HG02610 (cell line): Measurements from ENCODE around the gene XDH.

ENCODE experiments used
- ATAC-seq: cut with Tn5 transposase; IDR thresholded peaks from one replicate; pipeline ENCODE4 v1.9.1; 2021; ENCODE audit warnings: mild to moderate bottlenecking, moderate library complexity; ENCODE audit not compliant: unreplicated experiment

Gene XDH

GRCh38 chr2:31414601-31415241 is at the start of gene XDH:
XDH (minus strand) TSS chr2:31414742; CDS start chr2:31414666, 76 bp downstream.
- ATAC-seq, result no peak

DNA sequence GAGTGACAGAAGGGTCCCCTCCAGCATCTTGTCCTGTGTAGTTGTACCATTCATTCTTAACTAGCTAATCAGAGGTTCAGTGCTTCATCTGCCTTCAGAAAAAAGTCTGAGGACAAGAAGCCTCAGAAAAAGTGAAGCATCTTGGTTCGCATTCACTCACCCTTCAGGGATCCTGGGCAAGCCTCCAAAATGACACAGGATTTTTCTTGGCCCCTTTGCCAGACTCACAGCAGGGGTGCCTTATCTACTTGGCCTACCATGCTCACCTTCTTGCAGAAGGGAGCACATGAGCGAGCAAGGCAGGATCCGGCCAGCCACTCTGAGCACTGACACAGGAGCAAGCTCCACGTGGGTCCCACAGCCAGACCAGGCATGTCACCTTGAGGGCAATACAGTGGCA is 43.1 kb upstream of the XDH start:
- ATAC-seq, result no peak

DNA sequence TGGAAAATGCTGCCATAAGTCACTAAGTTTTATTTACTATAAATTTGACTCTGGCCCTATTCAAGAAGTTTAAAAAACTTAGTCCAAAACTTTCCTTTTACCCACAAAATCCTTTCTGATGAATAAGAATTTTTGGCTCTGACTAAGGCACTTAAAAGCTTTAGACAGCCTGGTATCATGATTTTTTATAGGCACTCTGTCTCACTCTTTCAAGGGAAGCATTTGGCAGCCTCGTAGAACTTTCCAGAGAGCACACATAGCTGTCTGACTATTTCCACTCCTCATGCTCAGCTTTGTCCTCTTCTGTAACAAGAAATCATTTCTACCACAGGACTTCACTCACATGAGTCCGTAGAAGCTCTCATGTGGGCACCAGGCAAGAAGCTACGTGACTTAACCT is 32.3 kb upstream of the XDH start:
- ATAC-seq, result no peak

DNA sequence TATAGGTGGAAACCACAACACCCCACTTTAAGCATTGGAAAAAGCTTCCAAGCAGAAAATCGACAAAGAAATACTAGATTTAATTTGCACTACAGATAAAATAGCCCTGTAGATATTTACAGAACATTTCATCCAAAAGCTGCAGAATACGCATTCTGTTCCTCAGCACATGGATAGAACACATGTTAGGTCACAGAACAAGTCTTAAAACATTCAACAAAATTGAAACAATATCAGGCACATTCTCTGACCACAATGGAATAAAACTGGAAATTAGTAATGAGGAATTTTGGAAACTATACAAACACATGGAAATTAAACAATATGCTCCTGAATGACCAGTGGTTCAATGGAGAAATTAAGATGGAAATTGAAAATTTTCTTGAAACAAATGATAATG is 27.8 kb upstream of the XDH start:
- no peak for ATAC-seq

DNA sequence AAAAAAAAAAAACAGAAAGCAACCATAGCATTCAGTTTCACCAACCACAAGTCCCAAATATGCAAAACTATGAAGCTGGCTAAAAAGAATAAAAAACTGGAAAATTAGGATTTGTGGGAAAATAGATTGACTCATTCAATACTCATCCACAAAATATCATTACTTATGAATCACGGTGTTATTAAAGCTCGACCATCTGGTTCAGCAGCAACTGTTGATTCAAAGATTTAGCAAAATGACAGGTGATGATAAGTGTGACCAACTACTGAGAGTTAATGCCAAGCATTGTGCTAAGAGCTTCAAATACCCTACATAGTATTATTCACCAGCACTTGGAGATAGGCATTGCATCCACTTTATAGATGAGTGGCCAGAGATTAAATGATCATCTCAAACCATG is 26.2 kb upstream of the XDH start:
- no peak for ATAC-seq

GRCh38 chr2:31434911-31435310 is 20.4 kb upstream of the XDH start:
- no peak for ATAC-seq

GRCh38 chr2:31433541-31433940 is 19.0 kb upstream of the XDH start:
- ATAC-seq, result no peak

DNA sequence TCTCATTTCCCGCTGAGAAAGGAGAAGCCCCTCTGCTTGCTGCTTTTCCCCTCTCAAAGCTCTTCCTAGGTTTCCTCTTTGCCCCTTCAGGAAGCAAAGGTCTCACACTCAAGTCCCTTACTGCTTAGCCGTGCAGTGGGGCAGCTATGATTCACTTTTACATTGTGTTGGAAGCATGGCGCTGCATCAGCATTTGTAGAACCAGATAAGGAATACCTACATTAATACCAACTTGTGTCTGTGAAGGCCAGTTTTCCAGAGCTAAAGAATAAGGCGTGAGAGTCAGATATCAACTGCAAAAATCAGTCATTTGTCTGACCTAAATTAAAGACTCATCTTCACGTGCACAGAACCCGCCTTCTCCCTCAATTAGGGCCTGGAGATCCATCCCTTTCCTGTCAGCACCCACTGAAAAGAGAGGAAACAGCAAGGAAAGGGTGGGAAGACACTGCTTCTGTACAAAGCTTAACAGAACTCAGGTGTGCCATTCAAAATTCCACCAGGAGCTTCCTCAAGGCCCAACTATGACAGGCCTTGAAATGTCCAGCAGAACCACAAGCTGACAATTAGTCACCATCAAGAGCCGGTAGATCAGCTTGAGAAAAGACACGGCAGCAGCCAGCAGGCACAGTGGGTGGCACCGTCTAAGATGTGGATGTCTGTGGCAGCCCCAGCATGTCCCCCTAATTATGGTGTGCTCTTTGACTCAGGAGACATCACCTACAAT is 16.1 kb upstream of the XDH start:
- no peak for ATAC-seq

- ATAC-seq, result no peak
These were observed 15.4 kb upstream of the XDH start for GRCh38 chr2:31429759-31430438.

- ATAC-seq, result no peak
These were observed 14.5 kb upstream of the XDH start for GRCh38 chr2:31429040-31429439.

DNA sequence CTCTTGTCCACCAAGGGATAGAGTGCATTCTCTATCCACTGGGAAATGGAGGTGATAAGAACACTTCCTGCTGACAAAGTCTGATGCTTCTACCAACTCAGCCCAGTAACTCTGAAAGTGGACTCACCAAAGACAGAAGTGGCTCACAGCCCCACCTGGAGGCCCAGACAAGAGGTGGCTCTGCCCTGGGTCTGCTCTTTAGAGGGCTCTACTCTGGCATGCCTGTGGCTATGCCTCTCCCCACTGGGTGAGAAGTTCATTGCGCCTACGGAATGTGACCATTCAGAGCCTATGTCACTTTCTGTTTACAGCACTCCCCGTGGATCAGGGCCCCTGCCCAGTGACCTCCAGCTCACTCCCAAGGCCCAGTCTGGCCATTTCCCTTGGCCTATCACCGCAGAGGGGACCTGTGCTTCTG is 13.5 kb upstream of the XDH start:
- ATAC-seq, result no peak

GRCh38 chr2:31426096-31426495 is 11.6 kb upstream of the XDH start:
- no peak for ATAC-seq

DNA sequence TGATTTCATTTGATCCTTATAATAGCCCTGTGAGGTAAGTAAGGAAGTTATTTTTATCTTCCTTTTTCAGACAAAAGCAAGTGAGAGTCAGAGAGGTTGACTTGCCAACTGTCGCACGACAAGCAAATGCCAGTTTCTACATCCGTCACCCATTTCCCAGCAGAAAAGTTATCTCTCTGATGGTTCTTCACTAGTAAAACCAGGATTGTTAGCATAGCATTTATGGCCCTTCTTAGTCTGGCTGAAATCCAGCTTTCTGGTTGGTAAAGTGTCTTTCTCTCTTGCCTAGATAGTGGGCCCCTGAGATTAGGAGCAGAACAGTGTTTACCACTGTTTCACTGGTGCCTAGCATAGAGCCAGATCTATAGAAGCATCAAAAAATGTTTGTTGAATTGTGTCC is 7.1 kb upstream of the XDH start:
- ATAC-seq, result no peak

- no peak for ATAC-seq
These were observed 6.4 kb upstream of the XDH start for GRCh38 chr2:31420936-31421335.

DNA sequence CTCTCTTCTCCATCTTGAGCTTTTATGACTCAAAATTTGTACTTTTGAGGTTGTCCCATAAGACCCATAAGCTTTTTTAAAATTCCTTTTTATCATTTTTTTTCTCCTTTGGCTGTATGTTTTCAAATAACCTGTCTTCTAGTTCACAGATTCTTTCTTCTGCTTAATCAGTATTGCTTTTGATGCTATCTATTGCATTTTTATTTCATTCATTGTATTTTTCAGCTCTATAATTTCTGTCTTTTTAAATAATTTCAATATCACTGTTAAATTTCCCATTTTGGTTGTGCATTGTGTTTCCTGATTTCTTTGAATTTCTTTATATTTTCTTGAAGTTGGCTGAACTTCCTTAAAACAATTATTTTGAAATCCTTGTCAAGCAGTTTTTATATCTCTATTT is 4.8 kb upstream of the XDH start:
- no peak for ATAC-seq

DNA sequence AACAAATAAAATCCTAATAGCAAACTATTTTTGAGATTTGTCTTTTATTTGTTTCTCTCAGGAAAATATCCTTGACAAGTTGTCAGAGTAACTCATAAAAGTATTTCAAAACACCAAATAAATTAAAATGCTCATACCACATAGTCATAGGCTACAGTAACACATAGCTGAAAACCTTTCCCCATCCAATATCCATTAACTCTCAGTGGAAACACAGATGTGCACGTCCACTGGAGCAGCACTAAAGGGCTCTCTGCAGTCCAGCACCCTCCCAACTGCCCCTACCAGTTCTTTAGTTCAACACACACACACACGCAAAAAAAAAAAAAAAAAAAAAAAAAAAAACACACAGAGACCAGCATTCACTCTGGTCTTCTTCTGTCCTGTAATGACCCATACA is 879 bp upstream of the XDH start:
- ATAC-seq, result no peak

- ATAC-seq, result no peak
These were observed 536 bp downstream of the XDH start for GRCh38 chr2:31413862-31414550.

DNA sequence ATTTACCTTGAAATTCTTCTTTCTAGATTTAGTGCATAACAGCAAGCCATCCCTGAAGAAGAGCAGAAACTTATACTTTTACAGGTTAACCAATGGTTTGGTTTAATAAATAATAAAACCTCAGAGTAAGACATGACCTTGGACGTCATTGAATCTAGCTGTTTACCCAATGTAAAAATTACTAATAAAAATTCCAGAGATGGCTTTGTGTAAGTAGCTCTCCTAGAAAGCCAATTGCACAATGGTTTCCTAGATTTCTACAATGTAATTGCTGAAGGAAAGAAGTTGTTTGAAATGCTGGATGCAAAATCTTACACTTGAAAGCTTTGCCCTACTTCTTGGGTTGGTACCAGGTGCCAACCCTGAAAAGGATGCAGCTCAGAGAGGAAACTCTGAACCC is 1.5 kb downstream of the XDH start:
- ATAC-seq, result no peak

- ATAC-seq, result no peak
These were observed 2.8 kb downstream of the XDH start for GRCh38 chr2:31411771-31412170.

- no peak for ATAC-seq
These were observed 7.8 kb downstream of the XDH start for GRCh38 chr2:31406593-31407385.

GRCh38 chr2:31404827-31405226 is 9.7 kb downstream of the XDH start:
- no peak for ATAC-seq
